Islet precursor cell (in vitro differentiated cells): ENCODE results near the gene MEGF6.
"Not testable (repeated sequence)": the region's sequence is repeated elsewhere in the genome, so short reads cannot be mapped to it uniquely, and the experiment has no call there.

Experiments
- DNase-seq: peaks from one replicate; pipeline ENCODE4 v3.0.0-alpha.2; 2018

MEGF6 gene

DNA sequence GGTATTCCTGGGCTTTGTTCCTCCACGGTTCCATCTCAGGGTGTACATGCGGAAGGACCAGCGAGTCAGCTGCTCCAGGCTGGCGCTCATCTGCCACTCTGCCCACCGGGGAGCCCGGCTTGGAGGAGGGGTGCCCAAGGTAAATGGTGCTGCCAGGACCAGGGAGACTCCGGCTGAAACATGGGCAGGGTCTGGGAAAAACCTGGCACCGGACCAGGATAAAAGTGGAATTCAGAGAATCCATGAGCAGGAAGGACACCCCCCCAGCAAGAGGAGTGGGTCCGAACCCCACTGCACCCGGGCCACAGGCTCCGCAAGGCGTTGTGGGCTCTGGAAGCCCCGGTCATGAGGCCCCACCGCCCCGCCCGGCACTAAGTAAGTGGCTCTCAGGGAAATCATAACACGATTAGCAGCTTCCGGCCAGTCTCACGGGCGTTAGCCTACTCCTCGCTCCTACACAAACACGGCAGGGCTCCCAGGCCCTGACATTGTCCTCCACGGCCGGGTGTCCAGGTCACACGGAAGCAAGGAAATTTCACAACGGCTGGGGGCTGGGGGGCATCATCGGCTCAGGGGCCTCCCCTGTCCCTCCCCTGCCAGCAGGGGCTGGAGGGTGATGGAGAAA is 21.1 kb downstream of the MEGF6 start:
- no peak for DNase-seq

DNA sequence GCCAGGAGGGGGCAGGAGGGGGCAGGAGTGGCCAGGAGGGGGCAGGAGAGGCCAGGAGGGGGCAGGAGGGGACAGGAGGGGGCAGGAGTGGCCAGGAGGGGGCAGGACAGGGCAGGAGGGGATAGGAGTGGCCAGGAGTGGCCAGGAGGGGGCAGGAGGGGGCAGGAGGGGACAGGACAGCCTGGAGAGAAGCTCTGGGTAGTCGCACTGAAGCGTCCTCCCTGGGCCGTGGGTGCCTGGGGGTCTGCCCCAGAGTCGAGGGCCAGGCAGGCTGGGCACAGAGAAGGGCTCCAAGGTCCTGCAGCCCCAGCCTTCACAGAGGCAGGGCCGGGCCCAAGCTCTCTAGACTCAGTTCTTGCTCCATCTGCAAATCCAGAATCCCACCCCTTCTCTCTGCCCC is 22.9 kb downstream of the MEGF6 start:
- DNase-seq: no peak

DNA sequence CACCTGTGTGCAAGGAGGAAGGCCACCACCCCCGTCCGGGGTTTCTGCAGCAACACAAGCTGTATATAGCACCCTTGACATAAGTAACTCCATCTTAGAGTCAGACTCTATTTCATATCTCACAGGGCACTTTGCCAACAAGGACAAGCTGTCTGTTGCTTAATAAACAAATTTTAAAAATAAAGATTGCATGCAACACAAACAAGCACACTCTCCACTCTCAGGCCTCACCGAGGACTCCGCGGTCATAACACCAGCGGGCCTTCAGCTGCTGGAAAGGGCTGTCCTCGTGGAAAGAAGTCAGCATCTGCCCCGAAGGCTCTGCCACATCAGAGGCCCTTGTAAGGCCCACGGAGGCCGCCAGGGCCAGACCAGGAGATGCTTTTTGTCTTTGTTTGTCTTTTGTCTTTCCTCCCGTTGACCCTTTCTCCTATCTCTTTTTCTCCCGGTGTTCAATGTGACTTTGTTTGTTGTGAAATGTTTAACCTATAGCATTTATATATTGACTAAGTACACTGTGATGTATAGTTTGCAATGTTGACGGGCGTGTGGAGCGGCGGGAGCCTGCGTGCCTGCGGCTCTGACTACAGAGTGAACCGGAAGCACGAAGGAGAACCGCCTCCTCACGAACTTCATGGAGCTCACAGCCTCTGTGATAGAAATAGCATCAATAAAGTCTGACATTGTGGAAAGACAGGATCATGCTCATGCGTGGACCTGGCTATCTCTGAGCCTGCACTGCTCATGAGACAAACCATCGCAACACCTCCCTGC is 24.1 kb downstream of the MEGF6 start:
- DNase-seq: no peak

- DNase-seq: no peak
Observed at GRCh38 chr1:3585940-3586568, 25.3 kb downstream of the MEGF6 start.

DNA sequence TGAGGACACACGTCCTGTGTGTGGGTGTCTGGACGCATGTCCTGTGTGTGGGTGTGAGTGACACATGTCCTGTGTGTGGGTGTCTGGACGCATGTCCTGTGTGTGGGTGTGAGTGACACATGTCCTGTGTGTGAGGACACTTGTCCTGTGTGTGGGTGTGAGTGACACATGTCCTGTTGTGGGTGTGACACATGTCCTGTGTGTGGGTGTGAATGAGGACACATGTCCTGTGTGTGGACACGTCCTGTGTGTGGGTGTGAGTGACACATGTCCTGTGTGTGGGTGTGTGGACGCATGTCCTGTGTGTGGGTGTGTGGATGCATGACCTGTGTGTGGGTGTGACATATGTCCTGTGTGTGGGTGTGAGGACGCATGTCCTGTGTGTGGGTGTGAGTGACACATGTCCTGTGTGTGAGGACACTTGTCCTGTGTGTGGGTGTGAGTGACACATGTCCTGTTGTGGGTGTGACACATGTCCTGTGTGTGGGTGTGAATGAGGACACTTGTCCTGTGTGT is 25.9 kb downstream of the MEGF6 start:
- not testable (repeated sequence) for DNase-seq

DNA sequence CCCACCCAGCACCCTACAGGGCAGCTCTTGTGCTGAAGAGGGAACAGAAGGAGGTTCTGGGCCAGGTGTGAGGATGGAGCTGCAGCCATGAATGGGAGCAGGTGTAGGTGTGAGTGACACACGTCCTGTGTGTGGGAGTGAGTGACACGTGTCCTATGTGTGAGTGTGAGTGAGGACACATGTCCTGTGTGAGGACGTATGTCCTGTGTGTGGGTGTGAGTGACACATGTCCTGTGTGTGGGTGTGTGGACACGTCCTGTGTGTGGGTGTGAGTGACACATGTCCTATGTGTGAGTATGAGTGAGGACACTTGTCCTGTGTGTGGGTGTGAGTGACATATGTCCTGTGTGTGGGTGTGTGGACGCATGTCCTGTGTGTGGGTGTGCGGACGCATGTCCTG is 26.4 kb downstream of the MEGF6 start:
- DNase-seq: no peak

DNA sequence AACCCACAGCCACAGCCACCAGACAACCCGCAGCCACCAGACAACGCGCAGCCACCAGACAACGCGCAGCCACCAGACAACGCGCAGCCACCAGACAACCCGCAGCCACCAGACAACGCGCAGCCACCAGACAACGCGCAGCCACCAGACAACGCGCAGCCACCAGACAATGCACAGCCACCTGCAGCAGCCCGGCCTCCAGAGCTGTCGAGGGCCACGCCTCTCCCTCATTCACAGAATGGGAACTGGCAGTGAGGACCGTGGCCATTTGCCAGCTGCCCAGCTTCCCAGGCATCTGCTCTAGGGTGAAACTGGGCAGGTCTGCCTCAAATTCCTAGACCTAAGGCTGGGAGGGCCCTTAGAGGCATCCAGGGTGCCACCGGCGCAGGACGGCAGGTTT is 27.6 kb downstream of the MEGF6 start:
- DNase-seq: not testable (repeated sequence)

GRCh38 chr1:3581296-3582036 is 29.8 kb downstream of the MEGF6 start:
- DNase-seq: no peak

DNA sequence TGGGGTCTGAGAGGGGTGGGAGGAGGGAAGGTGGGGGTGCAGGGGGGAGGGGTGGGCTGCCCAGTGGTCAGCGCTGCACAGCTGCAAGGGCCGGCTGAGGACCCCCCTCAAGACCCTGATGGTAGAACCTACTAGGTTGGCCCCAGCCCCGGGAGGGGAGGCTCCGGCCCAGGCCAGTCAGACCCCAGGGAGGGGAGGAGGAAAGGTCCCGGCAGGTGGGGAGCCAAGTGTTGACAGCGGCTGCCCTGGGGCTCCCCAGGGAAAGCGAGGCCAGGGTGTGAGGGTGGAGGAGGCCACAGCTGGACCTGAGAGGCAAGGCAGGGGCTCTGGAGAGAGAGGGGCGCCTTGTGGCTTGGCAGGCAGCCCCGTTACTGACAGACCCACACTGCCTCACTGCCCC is 31.1 kb downstream of the MEGF6 start:
- no peak for DNase-seq

DNA sequence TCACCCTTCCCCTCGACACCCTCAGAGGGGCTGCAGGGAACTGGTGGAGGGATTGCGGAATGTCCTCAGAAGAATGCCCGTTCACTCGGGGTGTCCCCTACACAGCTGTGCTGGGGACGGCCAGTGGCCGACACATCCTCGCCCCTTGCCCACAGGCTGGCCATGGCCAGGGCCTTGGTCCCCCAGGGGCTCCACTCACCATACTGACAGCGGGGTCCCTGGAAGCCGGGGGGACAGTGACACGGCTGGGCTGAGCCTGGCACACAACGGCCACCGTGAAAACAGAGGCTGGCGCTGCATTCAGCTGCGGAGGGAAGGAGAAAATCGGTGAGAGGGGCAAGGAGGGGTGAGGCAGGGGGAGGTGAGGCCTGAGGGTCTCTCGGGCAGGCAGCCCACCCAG is 31.7 kb downstream of the MEGF6 start:
- DNase-seq: no peak

DNA sequence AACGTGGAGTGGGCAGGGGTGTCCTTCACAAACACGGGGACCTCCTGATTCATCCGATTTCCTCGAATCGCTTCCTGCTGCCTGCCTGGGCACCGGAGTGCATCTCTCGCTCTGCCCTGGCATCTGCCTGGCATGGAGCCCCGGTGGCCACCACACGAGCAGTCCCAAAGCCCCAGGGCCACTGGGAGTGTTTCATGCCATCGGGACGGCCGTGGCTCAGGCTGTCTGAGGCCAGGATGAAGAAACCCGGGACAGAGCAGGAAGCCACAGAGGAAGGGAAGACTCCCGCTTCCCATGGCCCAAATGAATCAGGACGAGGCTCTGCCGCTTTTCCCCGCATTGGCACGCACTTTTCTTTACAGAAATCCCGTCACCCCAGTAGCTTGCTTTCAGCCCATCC is 32.4 kb downstream of the MEGF6 start:
- DNase-seq: no peak

GRCh38 chr1:3578433-3578805 is 32.9 kb downstream of the MEGF6 start:
- DNase-seq: no peak

DNA sequence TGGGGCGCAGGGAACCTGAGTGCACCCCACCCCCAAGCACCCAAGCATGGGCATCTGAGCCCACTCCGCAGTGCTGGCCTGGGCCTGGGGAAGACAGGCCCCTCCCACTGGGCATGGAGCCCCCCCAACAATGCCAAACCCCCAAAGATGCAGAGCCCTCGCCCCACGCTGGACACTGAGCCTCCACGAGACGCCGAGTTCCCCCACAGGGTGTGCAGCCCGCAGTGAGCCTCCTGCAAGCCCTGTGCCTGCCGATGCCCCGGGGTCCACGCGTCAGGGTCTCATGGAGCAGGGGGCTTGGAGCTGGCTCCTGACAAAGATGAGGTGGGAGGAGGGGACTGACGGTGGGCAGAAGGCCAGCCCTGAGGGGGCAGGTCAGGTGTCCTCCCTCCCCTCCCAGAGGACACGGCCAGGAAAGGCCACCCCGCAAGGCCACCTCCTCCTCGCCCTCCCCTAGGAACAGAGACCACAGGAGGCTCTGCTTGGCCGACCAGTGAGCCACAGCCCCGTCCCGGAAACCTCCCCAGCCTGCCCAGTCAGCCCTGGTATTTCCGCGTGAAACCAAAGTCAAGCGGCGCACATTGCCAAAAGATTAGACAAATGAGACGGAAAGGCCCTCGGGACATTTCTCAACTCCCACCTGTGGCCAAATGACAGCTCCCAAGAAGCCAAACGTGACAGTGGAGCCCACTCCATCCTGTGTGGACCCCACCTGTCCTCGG is 33.4 kb downstream of the MEGF6 start:
- no peak for DNase-seq

GRCh38 chr1:3577300-3577699 is 34.0 kb downstream of the MEGF6 start:
- no peak for DNase-seq

- DNase-seq: no peak
Observed at GRCh38 chr1:3575993-3576392, 35.3 kb downstream of the MEGF6 start.

DNA sequence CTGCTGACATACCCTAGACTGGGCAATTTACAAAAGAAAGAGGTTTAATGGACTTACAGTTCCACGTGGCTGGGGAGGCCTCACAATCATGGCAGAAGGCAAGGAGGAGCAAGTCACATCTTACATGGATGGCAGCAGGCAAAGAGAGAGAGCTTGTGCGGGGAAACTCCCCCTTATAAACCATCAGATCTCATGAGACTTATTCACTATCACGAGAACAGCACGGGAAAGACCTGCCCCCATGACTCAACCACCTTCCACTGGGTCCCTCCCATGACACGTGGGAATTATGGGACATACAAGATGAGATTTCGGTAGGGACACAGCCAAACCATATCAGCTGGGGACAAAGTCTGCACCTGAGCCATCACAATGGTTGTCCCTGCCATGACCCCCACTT is 35.8 kb downstream of the MEGF6 start:
- not testable (repeated sequence) for DNase-seq

GRCh38 chr1:3573500-3573899 is 37.8 kb downstream of the MEGF6 start:
- no peak for DNase-seq

DNA sequence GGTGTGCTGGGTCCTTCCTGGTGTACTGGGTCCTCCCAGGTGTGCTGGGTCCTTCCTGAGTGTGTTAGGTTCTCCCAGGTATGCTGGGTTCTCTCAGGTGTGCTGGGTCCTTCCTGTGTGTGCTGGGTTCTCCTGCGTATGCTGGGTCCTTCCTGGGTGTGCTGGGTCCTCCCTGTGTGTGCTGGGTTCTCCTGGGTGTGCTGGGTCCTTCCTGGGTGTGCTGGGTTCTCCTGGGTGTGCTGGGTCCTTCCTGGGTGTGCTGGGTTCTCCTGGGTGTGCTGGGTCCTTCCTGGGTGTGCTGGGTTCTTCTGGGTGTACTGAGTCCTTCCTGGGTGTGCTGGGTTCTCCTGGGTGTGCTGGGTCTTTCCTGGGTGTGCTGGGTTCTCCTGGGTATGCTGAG is 38.7 kb downstream of the MEGF6 start:
- not testable (repeated sequence) for DNase-seq

GRCh38 chr1:3571263-3571662 is 40.0 kb downstream of the MEGF6 start:
- no peak for DNase-seq

- DNase-seq: no peak
Observed at GRCh38 chr1:3570066-3570986, 41.0 kb downstream of the MEGF6 start.

- no peak for DNase-seq
Observed at GRCh38 chr1:3569436-3569835, 41.9 kb downstream of the MEGF6 start.
